Heart left ventricle (tissue), 16 donors: ENCODE measurements around the gene RPLP2. TPM values are rescaled to one million over a fixed set of nuclear protein-coding genes. Genes with fewer than 3 reads are reported as not detected.

Experiments used
- ATAC-seq, 4 donors: fragments of 200-7000 bp; cut with Tn5 transposase; one replicate each; pipeline ENCODE4 v1.9.1; 2020 to 2022; ENCODE audit warnings: moderate library complexity in 4 of 4, mild to moderate bottlenecking in 3 of 4, moderate number of reproducible peaks in 1 of 4
- DNase-seq, 5 donors: peaks; one replicate each; pipeline ENCODE4 v3.0.0-alpha.2; 2020
- H3K27ac ChIP-seq, 12 donors: fragments of 200-600 bp; sonication (generic) in 4 of 12; one replicate each; pipeline versions ENCODE4 v1.5.0 to v1.8.0; 2016 to 2022; ENCODE audit warnings: mild to moderate bottlenecking in 2 of 12
- H3K27me3 ChIP-seq, 9 donors: fragments of 200-600 bp; sonication (generic) in 2 of 9; one replicate each; pipeline versions ENCODE4 v1.5.1 to v1.8.0; 2016 to 2022; ENCODE audit warnings: mild to moderate bottlenecking in 3 of 9
- H3K36me3 ChIP-seq, 9 donors: fragments of 200-600 bp; sonication (generic) in 2 of 9; one replicate each; pipeline versions ENCODE4 v1.5.0 to v1.8.0; 2018 to 2022; ENCODE audit warnings: mild to moderate bottlenecking in 2 of 9
- H3K4me1 ChIP-seq, 12 donors: fragments of 200-600 bp; sonication (generic) in 4 of 12; one replicate each; pipeline versions ENCODE4 v1.5.0 to v1.8.0; 2016 to 2022; ENCODE audit warnings: mild to moderate bottlenecking in 3 of 12
- H3K4me3 ChIP-seq, 12 donors: fragments of 200-600 bp; sonication (generic) in 4 of 12; one replicate each; pipeline versions ENCODE4 v1.5.0 to v1.8.0; 2017 to 2022; ENCODE audit warnings: mild to moderate bottlenecking in 9 of 12, moderate library complexity in 4 of 12
- H3K9me3 ChIP-seq, 12 donors: fragments of 200-600 bp; sonication (generic) in 4 of 12; one replicate each; pipeline versions ENCODE4 v1.5.0 to v1.8.0; 2016 to 2022; ENCODE audit warnings: mild to moderate bottlenecking in 1 of 12
- CTCF ChIP-seq, 12 donors: fragments of 200-600 bp; sonication (generic) in 4 of 12; IDR thresholded peaks; one replicate each; pipeline versions ENCODE4 v1.5.0 to v1.8.0; 2018 to 2022; ENCODE audit warnings: antibody characterized with exemption in 12 of 12, mild to moderate bottlenecking in 5 of 12
- POLR2A ChIP-seq, 2 donors: fragments of 450-650 bp; IDR thresholded peaks; one replicate each; pipeline ENCODE4 v1.6.1; 2017; ENCODE audit warnings: antibody characterized with exemption in 2 of 2, mild to moderate bottlenecking in 2 of 2, moderate library complexity in 2 of 2
- WGBS, 4 donors: extraction: QIAGEN DNeasy Blood & Tissue Kit in 2 of 4; methylation state at CpG; one replicate each; pipeline versions ENCODE4 v1.1.5 to v1.1.7; 2013 to 2018; 5-methylcytosine and 5-hydroxymethylcytosine counted together
- intact Hi-C, 10 donors: fragments of 100-400 bp; cut with DNase I; formaldehyde crosslinking; loops; one replicate each; pipeline versions ENCODE4 v1.11.1 to v1.14.2; 2022
- polyA plus RNA-seq, 2 donors: library from polyadenylated mRNA; stranded (reverse); fragments of 200-250 nt; gene quantifications; one replicate each; pipeline ENCODE4 v1.2.3, GENCODE V29; 2013
- total RNA-seq, 9 donors: library from RNA; depleted of rRNA in 2 of 9; stranded (reverse); fragments of >200 nt in 2 of 9; fragmentation: NEBNext Ultra II Directional in 3 of 9; extraction: Animal tissue kit (Norgen Biotek cat#: 25700) in 3 of 9; gene quantifications; one replicate each; pipeline versions ENCODE4 v1.1.0 to v1.2.4, GENCODE V29; 2016 to 2023
- donor health status: ischemic (EF 13 %, LVEDD 7.1; RV severe dilation, severe dysfunction).
- donor health status: healthy with polysubstance abuse.
- donor health status: DM: no; HTN: yes; CAD: no.
- donor health status: DM: no; HTN: no; CAD: no.
- donor health status: ischemic (EF 25% LVEDD 6.9; RV normal size, moderate dysfunction).
- donor health status: ischemic (EF 25% LVEDD 5.7; RV mildly dilated, moderate dysfunction).
- donor health status: healthy.
- donor health status: DM: yes; HTN: yes; CAD: no.
- donor health status: ischemic (EF 35%, LVEDD 5.7; RV mildly dilated, moderate dysfunction).
- donor health status: nonischemic (EF 11% LVEDD 7.7; RV severe dilation, severe dysfunction).
- donor health status: DM: yes; HTN: yes; CAD: no.
- donor health status: PGD.
- donor health status: ischemic (EF 29% LVEDD 5.4; RV normal size, mild dysfunction).
- donor health status: nonischemic (EF 23%, LVEDD 6.1; RV moderate dilation, normal function).

Gene RPLP2
- total and polyA plus RNA-seq, 11 donors: 236 to 1,652 (median 969) TPM

DNA sequence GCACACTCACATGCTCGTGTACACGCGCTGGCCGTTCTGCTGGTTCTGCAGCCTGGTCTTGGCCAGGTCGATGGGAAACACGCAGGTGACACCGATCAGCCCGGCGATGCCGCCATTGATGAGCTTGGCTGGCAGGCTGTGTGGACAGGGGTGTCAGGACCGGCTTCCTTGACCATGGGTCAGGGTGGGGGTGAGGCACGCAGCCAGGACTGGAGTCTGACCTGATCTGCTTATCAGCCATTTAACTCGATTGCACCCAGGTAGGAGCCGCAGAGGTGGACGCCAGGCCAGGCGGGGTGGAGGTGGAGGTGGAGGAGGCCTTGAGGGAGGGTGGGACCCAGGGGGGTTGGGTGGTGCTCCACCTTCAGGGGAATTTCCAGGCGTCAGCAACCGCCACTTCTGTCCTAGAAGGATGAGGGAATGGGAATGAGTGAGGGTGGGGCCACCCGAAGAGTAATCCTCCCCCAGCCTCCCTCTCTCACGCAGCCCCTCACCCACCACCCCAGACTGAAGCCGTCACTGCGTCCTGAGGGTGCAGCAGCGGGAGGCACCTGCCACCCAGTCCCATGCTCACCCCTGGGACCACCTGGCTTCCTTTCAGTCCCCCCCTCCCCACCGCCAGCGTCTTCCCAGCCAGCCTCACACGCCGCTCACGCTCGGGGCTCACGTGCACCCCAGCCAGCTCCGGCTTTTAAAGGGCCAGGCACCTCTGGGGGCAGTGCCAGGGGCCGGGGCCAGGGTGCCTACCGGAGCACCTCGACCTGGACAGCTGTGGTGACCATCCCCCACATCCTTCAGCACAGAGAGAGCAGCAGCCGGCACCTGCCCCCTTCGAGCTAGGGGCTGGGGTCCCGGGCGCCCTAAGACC, 14.8 kb upstream of the RPLP2 start:
- peaks cover 0 to 4% (median 0%) of the 10 kb centered on the region in 9 donors for H3K27me3 ChIP-seq
- H3K27ac ChIP-seq: peak overlapping the region in 3 of 12 donors; percentile 62 to 88 (median 86)
- peaks cover 6 to 42% (median 24%) of the 10 kb centered on the region in 12 donors for H3K4me1 ChIP-seq
- ATAC-seq (peak in 1 of 4 donors; percentile 4), DNase-seq (no peak)
- peak overlapping the region in 11 of 12 donors; percentile 50 to 89 (median 77) for H3K4me3 ChIP-seq
- intact Hi-C loops: loop anchor here in 2 of 10 donors (5.0 to 10.0 kb wide), 2 partner anchors 60 to 117 kb away; partner anchors contain the start of gene CHID1 (in 1 of the 2)
- peaks cover 0 to 38% (median 0%) of the 10 kb centered on the region in 9 donors for H3K36me3 ChIP-seq
- no peaks in the 10 kb centered on the region for H3K9me3 ChIP-seq
- WGBS, 4 donors: 67 to 72% (median 70%) methylated on average over 19 to 38 of the region's 38 CpGs
- TF ChIP-seq CTCF (IDR thresholded peaks at IDR 0.05) (no peak), POLR2A (IDR thresholded peaks at IDR 0.05) (no peak)

GRCh38 chr11:795634-796564, 13.9 kb upstream of the RPLP2 start:
- peaks cover 0 to 38% (median 0%) of the 10 kb centered on the region in 9 donors for H3K36me3 ChIP-seq
- peak overlapping the region; percentile 29 to 89 (median 76) for H3K4me3 ChIP-seq
- 11 to 43% (median 15%) methylated on average over 1 to 26 of the region's 26 CpGs for WGBS, 4 donors
- peaks cover 6 to 40% (median 24%) of the 10 kb centered on the region in 12 donors for H3K4me1 ChIP-seq
- no peaks in the 10 kb centered on the region for H3K9me3 ChIP-seq
- H3K27ac ChIP-seq: peak overlapping the region; percentile 5 to 88 (median 84)
- no peaks in the 10 kb centered on the region for H3K27me3 ChIP-seq
- TF ChIP-seq POLR2A (IDR thresholded peaks at IDR 0.05): no peak
- no peak for TF ChIP-seq CTCF (IDR thresholded peaks at IDR 0.05)
- ATAC-seq (peak; percentile 48 to 77 (median 56)), DNase-seq (peak; percentile 74 to 83 (median 81))
- intact Hi-C loops: loop anchor here in 2 of 10 donors (5.0 to 10.0 kb wide), 2 partner anchors 61 to 116 kb away; partner anchors contain the start of gene CHID1 (in 1 of the 2)

DNA sequence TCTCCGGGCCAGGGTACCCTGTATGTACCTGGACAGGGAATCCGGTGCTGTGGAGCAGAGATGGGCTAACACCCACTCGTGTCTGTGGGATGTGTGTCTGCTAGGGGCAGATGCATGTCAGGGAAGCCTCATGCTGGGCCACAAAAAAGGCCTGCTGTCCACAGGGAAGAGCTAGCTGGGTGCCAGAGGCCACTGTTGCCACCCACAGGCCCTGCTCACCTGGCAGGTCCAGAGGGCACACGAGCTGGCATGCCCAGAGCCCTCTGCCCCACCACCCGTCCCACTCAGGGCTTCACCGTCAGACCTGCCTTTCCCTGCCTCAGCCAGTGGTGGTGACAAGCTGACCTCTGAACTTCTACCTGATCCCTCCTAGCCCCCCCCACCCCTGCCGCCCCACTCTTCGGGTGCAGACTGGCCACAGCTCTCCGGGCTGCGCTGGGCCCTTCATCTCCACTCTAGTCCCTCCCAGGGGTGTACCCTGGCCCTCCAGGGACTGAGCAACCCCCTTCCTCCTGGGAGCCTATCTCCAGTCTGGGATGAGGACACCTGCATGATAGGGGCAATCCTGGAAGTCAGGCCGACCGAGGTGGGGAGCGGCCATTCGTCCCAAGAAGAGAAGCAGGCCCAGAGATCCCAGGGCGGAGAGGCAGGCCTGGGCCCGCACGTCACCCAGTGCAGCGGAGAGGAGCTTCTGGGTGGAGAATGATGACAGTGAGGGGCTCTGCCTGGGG, 13.0 kb upstream of the RPLP2 start:
- no peaks in the 10 kb centered on the region for H3K9me3 ChIP-seq
- intact Hi-C loops: loop anchor here in 2 of 10 donors (5.0 to 10.0 kb wide), 2 partner anchors 62 to 116 kb away; partner anchors contain the start of gene CHID1 (in 1 of the 2)
- no peak for DNase-seq
- peaks cover 0 to 35% (median 0%) of the 10 kb centered on the region in 9 donors for H3K36me3 ChIP-seq
- H3K4me1 ChIP-seq: peaks cover 6 to 40% (median 24%) of the 10 kb centered on the region in 12 donors
- 32 to 56% (median 40%) methylated on average over 12 to 18 of the region's 18 CpGs for WGBS, 4 donors
- H3K4me3 ChIP-seq: peak overlapping the region; percentile 50 to 89 (median 78)
- TF ChIP-seq POLR2A (IDR thresholded peaks at IDR 0.05) (no peak), CTCF (IDR thresholded peaks at IDR 0.05) (no peak)
- ATAC-seq: peak in 1 of 4 donors; percentile 0
- H3K27ac ChIP-seq: peak overlapping the region; percentile 13 to 88 (median 84)
- no peaks in the 10 kb centered on the region for H3K27me3 ChIP-seq
